Loucy (cell line): Measurements from ENCODE around the gene MYMK.

Experiments
- CTCF ChIP-seq: fragments of 200-600 bp; sonication (generic); conservative IDR thresholded peaks from 2 replicates; pipeline ENCODE4 v1.5.1; 2014; ENCODE audit warnings: mild to moderate bottlenecking, antibody characterized with exemption, low read length
- EZH2phosphoT487 ChIP-seq: fragments of 200-600 bp; IDR thresholded peaks from 2 replicates; pipeline ENCODE4 v1.6.1; 2018; ENCODE audit warnings: antibody characterized with exemption, mild to moderate bottlenecking, moderate library complexity, borderline replicate concordance

GRCh38 chr9:133569891-133570690 lies 45.3 kb upstream of the MYMK start:
- TF ChIP-seq CTCF, result no peak
- no peak for TF ChIP-seq EZH2phosphoT487
